MCF 10A (cell line): ENCODE data around the gene OPN1MW2. TPM values are rescaled to one million over a fixed set of nuclear protein-coding genes. Genes with fewer than 3 reads are reported as not detected.
"Not testable (repeated sequence)": the region's sequence is repeated elsewhere in the genome, so short reads cannot be mapped to it uniquely, and the experiment has no call there.

Experiments used
- Bru-seq: library from RNA; stranded (reverse); fragments of 400-500 nt; gene quantifications from one replicate; lab custom pipeline; 2021; lab: Mats Ljungman, UMichigan
- BruChase-seq, 2 experiments: library from RNA; stranded (reverse); fragments of 400-500 nt; gene quantifications; one replicate each; lab custom pipeline; 2021; lab: Mats Ljungman, UMichigan
- BruUV-seq: library from RNA; stranded (reverse); fragments of 400-500 nt; replicated peaks from 2 replicates; lab custom pipeline; 2021; lab: Mats Ljungman, UMichigan
- CTCF ChIA-PET: fragments of 300-600 bp; sonication (Branson Sonifier 250); formaldehyde crosslinking; extraction: SDS; loops from one replicate; lab custom pipeline; 2021; ENCODE audit warnings: antibody characterized with exemption, inconsistent platforms; lab: Yijun Ruan, JAX
- POLR2A ChIA-PET: fragments of 300-600, 350-650 bp; sonication (Branson Sonifier 250); formaldehyde crosslinking; extraction: SDS; loops from one replicate; lab custom pipeline; 2020; ENCODE audit warnings: antibody characterized with exemption, inconsistent platforms; lab: Yijun Ruan, JAX
- DNase-seq: peaks from one replicate; pipeline ENCODE4 v3.0.0-alpha.2; 2018; ENCODE audit not compliant: unreplicated experiment
- H3K27ac Mint-ChIP-seq: one replicate; pipeline ENCODE4 v1.8.0; 2022; ENCODE audit warnings: mild to moderate bottlenecking, low read depth, mixed read lengths; ENCODE audit not compliant: unreplicated experiment
- H3K27me3 Mint-ChIP-seq: one replicate; pipeline ENCODE4 v1.8.0; 2022; ENCODE audit warnings: mixed read lengths; ENCODE audit not compliant: insufficient read depth, unreplicated experiment
- H3K36me3 Mint-ChIP-seq: one replicate; pipeline ENCODE4 v1.8.0; 2022; ENCODE audit warnings: mild to moderate bottlenecking, moderate library complexity, mixed read lengths; ENCODE audit not compliant: insufficient read depth, unreplicated experiment
- H3K4me1 Mint-ChIP-seq: one replicate; pipeline ENCODE4 v1.8.0; 2022; ENCODE audit warnings: mixed read lengths; ENCODE audit not compliant: insufficient read depth, unreplicated experiment
- H3K4me3 Mint-ChIP-seq: one replicate; pipeline ENCODE4 v1.8.0; 2022; ENCODE audit warnings: mild to moderate bottlenecking, moderate library complexity, mixed read lengths; ENCODE audit not compliant: unreplicated experiment
- H3K9me3 Mint-ChIP-seq: one replicate; pipeline ENCODE4 v1.8.0; 2022; ENCODE audit warnings: mixed read lengths; ENCODE audit not compliant: unreplicated experiment
- intact Hi-C: fragments of 100-400 bp; cut with micrococcal nuclease; formaldehyde crosslinking; loops from 2 replicates; pipeline ENCODE4 v1.14.1; 2022
- long read RNA-seq: library from polyadenylated mRNA; stranded (forward); transcript quantifications from one replicate; pipeline ENCODE4 v2.0.0, GENCODE V29; 2022
- total RNA-seq: library from RNA; stranded (reverse); gene quantifications from 2 replicates; pipeline ENCODE4 v1.2.3, GENCODE V29; 2022

The OPN1MW2 gene
- total RNA-seq (not detected in 2 replicates), Bru-seq, nascent RNA (not detected), BruChase-seq, experiment 1, labeled RNA remaining after a 6-hour chase (not detected), BruChase-seq, experiment 2, labeled RNA remaining after a 2-hour chase (not detected)
- long read RNA-seq = 0 reads

GRCh38 chrX:154219456-154219855 is at the start of gene OPN1MW2:
Gene OPN1MW2, plus strand, starts transcription at chrX:154219756. Its CDS starts 60 bp downstream, at chrX:154219816.
- H3K4me3 Mint-ChIP-seq, intact Hi-C loops, POLR2A ChIA-PET, H3K36me3 Mint-ChIP-seq, H3K27ac Mint-ChIP-seq, H3K27me3 Mint-ChIP-seq, H3K4me1 Mint-ChIP-seq, H3K9me3 Mint-ChIP-seq, DNase-seq, CTCF ChIA-PET, BruUV-seq: not testable (repeated sequence)

DNA sequence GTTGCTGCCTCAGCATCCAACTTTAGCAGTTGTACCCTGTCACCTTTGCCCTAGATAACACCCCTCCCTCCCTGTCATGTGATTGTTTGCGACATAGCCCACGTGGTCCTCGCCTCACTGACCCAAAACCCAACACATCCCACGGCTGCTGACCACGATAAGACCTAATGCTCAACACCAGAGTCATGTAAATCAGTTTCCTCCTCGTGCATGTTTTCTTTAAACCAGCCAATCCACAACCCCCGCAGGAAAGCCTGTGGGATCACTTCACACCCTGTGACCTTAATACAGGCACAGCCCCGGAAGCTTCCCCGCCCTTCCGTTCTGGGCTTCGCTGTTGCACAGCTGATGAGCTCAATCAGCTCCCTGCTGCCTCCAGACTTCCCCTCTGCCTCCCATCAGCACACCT is 47.0 kb upstream of the OPN1MW2 start:
- H3K36me3 Mint-ChIP-seq, BruUV-seq, H3K4me3 Mint-ChIP-seq, H3K27ac Mint-ChIP-seq, POLR2A ChIA-PET, intact Hi-C loops, H3K9me3 Mint-ChIP-seq, H3K4me1 Mint-ChIP-seq, H3K27me3 Mint-ChIP-seq, DNase-seq, CTCF ChIA-PET: not testable (repeated sequence)

- H3K9me3 Mint-ChIP-seq, CTCF ChIA-PET, POLR2A ChIA-PET, DNase-seq, intact Hi-C loops, H3K27ac Mint-ChIP-seq, BruUV-seq, H3K36me3 Mint-ChIP-seq, H3K27me3 Mint-ChIP-seq, H3K4me1 Mint-ChIP-seq, H3K4me3 Mint-ChIP-seq: not testable (repeated sequence)
These were observed 45.2 kb upstream of the OPN1MW2 start for GRCh38 chrX:154174356-154174755.

GRCh38 chrX:154182296-154182695 is 37.3 kb upstream of the OPN1MW2 start, which contains the start of gene OPN1MW:
Gene OPN1MW, plus strand, starts transcription at chrX:154182596. Its CDS starts 82 bp downstream, at chrX:154182678.
- H3K9me3 Mint-ChIP-seq, H3K36me3 Mint-ChIP-seq, H3K4me3 Mint-ChIP-seq, H3K4me1 Mint-ChIP-seq, BruUV-seq, H3K27me3 Mint-ChIP-seq, H3K27ac Mint-ChIP-seq, CTCF ChIA-PET, intact Hi-C loops, POLR2A ChIA-PET, DNase-seq: not testable (repeated sequence)

- DNase-seq, H3K9me3 Mint-ChIP-seq, BruUV-seq, H3K36me3 Mint-ChIP-seq, intact Hi-C loops, CTCF ChIA-PET, POLR2A ChIA-PET, H3K4me3 Mint-ChIP-seq, H3K4me1 Mint-ChIP-seq, H3K27me3 Mint-ChIP-seq, H3K27ac Mint-ChIP-seq: not testable (repeated sequence)
These were observed 35.8 kb upstream of the OPN1MW2 start for GRCh38 chrX:154183794-154184193.

GRCh38 chrX:154192846-154193245 is 26.7 kb upstream of the OPN1MW2 start:
- DNase-seq, H3K27ac Mint-ChIP-seq, CTCF ChIA-PET, BruUV-seq, H3K4me3 Mint-ChIP-seq, H3K27me3 Mint-ChIP-seq, intact Hi-C loops, H3K9me3 Mint-ChIP-seq, H3K36me3 Mint-ChIP-seq, H3K4me1 Mint-ChIP-seq, POLR2A ChIA-PET: not testable (repeated sequence)

DNA sequence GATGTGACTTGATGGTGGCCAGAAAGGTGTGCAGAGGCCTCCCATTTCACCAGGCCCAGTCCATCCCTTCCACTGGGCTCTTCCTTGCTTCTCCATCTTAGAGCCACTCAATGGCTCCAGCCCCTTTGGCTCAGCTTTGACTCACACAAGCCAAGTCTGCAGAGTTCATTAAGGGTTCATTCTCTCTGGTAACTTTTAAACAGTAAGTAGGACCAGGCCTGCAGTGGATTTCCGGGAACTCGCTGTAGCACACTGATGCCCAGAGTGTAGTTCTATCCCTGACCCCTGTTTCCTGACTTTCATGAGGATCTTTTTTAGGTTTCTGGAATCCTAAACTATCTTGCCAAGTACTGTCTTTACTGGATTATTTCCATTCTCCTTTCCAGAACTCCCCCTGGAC is 25.2 kb upstream of the OPN1MW2 start:
- H3K27me3 Mint-ChIP-seq, BruUV-seq, H3K27ac Mint-ChIP-seq, intact Hi-C loops, H3K36me3 Mint-ChIP-seq, H3K4me1 Mint-ChIP-seq, H3K9me3 Mint-ChIP-seq, POLR2A ChIA-PET, CTCF ChIA-PET, H3K4me3 Mint-ChIP-seq, DNase-seq: not testable (repeated sequence)

GRCh38 chrX:154196466-154196865 is 23.1 kb upstream of the OPN1MW2 start:
- H3K9me3 Mint-ChIP-seq, CTCF ChIA-PET, DNase-seq, H3K4me1 Mint-ChIP-seq, H3K27ac Mint-ChIP-seq, H3K27me3 Mint-ChIP-seq, intact Hi-C loops, H3K4me3 Mint-ChIP-seq, H3K36me3 Mint-ChIP-seq, BruUV-seq, POLR2A ChIA-PET: not testable (repeated sequence)

DNA sequence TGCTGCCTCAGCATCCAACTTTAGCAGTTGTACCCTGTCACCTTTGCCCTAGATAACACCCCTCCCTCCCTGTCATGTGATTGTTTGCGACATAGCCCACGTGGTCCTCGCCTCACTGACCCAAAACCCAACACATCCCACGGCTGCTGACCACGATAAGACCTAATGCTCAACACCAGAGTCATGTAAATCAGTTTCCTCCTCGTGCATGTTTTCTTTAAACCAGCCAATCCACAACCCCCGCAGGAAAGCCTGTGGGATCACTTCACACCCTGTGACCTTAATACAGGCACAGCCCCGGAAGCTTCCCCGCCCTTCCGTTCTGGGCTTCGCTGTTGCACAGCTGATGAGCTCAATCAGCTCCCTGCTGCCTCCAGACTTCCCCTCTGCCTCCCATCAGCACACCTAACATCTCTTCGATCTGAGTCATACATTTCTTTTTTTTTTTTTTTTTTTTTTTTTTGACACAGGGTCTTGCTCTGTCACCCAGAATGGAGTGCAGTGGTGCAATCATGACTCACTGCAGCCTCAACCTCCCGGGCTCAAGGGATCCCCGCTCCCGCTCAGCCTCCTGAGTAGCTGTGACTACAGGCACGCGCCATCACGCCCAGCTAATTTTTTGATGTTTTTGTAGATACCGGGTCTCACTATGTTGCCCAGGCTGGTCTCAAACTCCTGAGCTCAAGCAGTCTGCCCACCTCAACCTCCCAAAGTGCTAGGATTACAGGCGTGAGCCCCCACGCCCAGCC is 9.7 kb upstream of the OPN1MW2 start:
- H3K4me3 Mint-ChIP-seq, H3K36me3 Mint-ChIP-seq, H3K4me1 Mint-ChIP-seq, H3K9me3 Mint-ChIP-seq, CTCF ChIA-PET, intact Hi-C loops, H3K27ac Mint-ChIP-seq, DNase-seq, POLR2A ChIA-PET, BruUV-seq, H3K27me3 Mint-ChIP-seq: not testable (repeated sequence)
